ENCODE results near the gene CAPRIN1.

The CAPRIN1 gene

DNA sequence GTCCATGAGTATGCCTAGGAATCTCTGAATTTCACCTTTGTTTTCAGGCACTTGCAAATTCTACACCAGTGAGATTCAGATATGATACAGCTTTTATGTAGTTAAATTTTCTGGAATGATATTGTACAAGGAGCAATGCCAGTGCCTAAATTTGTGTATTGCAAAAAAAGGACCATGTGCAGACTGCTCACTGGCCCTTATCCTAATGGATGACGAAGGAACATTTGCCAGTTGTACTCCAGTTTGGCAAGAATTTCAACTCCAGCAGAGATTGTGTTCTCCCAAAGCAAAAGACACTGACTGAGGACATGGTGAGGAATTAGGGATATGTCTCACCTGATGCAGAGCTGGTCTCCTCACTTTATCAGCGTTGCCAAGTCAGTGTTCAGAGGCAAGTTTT is 62.5 kb downstream of the CAPRIN1 start:
- no peak for DNase-seq (ENCODE audit: low spot score)
- ATAC-seq (ENCODE audit: low read depth), result no peak
- Histone ChIP-seq H3K36me3 (ENCODE audit: low read depth) (peaks cover 100% of the 10 kb centered on the region), H3K4me1 (ENCODE audit: insufficient read depth, poor library complexity, severe bottlenecking) (no peaks in the 10 kb centered on the region), H3K9me3 (ENCODE audit: severe bottlenecking) (no peaks in the 10 kb centered on the region), H3K27me3 (ENCODE audit: insufficient read depth, poor library complexity, severe bottlenecking) (no peaks in the 10 kb centered on the region), H3K27ac (ENCODE audit: poor library complexity, severe bottlenecking) (no peak overlapping the region), H3K4me3 (ENCODE audit: severe bottlenecking) (no peak overlapping the region)
- TF ChIP-seq, protein P1, sequence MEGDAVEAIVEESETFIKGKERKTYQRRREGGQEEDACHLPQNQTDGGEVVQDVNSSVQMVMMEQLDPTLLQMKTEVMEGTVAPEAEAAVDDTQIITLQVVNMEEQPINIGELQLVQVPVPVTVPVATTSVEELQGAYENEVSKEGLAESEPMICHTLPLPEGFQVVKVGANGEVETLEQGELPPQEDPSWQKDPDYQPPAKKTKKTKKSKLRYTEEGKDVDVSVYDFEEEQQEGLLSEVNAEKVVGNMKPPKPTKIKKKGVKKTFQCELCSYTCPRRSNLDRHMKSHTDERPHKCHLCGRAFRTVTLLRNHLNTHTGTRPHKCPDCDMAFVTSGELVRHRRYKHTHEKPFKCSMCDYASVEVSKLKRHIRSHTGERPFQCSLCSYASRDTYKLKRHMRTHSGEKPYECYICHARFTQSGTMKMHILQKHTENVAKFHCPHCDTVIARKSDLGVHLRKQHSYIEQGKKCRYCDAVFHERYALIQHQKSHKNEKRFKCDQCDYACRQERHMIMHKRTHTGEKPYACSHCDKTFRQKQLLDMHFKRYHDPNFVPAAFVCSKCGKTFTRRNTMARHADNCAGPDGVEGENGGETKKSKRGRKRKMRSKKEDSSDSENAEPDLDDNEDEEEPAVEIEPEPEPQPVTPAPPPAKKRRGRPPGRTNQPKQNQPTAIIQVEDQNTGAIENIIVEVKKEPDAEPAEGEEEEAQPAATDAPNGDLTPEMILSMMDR (IDR thresholded peaks at IDR 0.05; ENCODE audit: poor library complexity, severe bottlenecking), result no peak

DNA sequence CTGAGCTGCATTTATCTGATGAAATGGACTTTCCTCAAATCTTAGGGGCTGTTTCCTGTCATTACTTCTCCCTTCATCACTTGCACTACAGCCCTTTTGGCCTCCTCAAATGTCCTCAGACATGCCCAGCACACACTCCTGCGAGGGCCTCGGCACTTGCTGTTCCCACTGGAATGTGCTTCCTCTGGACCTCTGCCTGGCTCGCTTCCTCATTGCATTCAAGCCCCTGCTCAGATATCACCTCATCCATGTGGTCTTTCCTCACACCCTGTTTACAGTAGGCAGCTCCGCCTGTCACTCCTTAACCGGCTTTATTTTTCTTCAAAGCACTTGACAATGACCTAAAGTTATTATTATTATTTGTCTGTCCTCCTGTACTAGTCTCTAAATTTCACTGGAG is 62.9 kb downstream of the CAPRIN1 start:
- DNase-seq (ENCODE audit: low spot score) (no peak), ATAC-seq (ENCODE audit: low read depth) (no peak)
- H3K27me3 ChIP-seq (ENCODE audit: insufficient read depth, poor library complexity, severe bottlenecking), result no peaks in the 10 kb centered on the region
- H3K4me1 ChIP-seq (ENCODE audit: insufficient read depth, poor library complexity, severe bottlenecking), result no peaks in the 10 kb centered on the region
- H3K9me3 ChIP-seq (ENCODE audit: severe bottlenecking), result no peaks in the 10 kb centered on the region
- TF ChIP-seq, protein P1 (IDR thresholded peaks at IDR 0.05; ENCODE audit: poor library complexity, severe bottlenecking), result no peak
- no peak overlapping the region for H3K27ac ChIP-seq (ENCODE audit: poor library complexity, severe bottlenecking)
- no peak overlapping the region for H3K4me3 ChIP-seq (ENCODE audit: severe bottlenecking)
- H3K36me3 ChIP-seq (ENCODE audit: low read depth), result peaks cover 100% of the 10 kb centered on the region

- DNase-seq (ENCODE audit: low spot score), result no peak
- H3K36me3 ChIP-seq (ENCODE audit: low read depth), result peaks cover 97% of the 10 kb centered on the region
Observed at GRCh38 chr11:34120651-34121050, 69.1 kb downstream of the CAPRIN1 start.

GRCh38 chr11:34124885-34125668 is 73.5 kb downstream of the CAPRIN1 start:
- DNase-seq (ENCODE audit: low spot score), result no peak
- Histone ChIP-seq H3K27ac (ENCODE audit: poor library complexity, severe bottlenecking) (no peak overlapping the region), H3K4me1 (ENCODE audit: insufficient read depth, poor library complexity, severe bottlenecking) (no peaks in the 10 kb centered on the region), H3K36me3 (ENCODE audit: low read depth) (peaks cover 94% of the 10 kb centered on the region), H3K27me3 (ENCODE audit: insufficient read depth, poor library complexity, severe bottlenecking) (no peaks in the 10 kb centered on the region), H3K4me3 (ENCODE audit: severe bottlenecking) (no peak overlapping the region), H3K9me3 (ENCODE audit: severe bottlenecking) (no peaks in the 10 kb centered on the region)
- ATAC-seq (ENCODE audit: low read depth), result no peak
- TF ChIP-seq, protein P1 (IDR thresholded peaks at IDR 0.05; ENCODE audit: poor library complexity, severe bottlenecking), result no peak

More at GRCh38 chr11:34120651-34121050, 69.1 kb downstream of the CAPRIN1 start:
- no peak overlapping the region for H3K4me3 ChIP-seq (ENCODE audit: severe bottlenecking)
- ATAC-seq (ENCODE audit: low read depth), result no peak
- TF ChIP-seq, protein P1 (IDR thresholded peaks at IDR 0.05; ENCODE audit: poor library complexity, severe bottlenecking), result no peak
- H3K9me3 ChIP-seq (ENCODE audit: severe bottlenecking), result no peaks in the 10 kb centered on the region
- H3K27ac ChIP-seq (ENCODE audit: poor library complexity, severe bottlenecking), result no peak overlapping the region
- no peaks in the 10 kb centered on the region for H3K4me1 ChIP-seq (ENCODE audit: insufficient read depth, poor library complexity, severe bottlenecking)
- no peaks in the 10 kb centered on the region for H3K27me3 ChIP-seq (ENCODE audit: insufficient read depth, poor library complexity, severe bottlenecking)

Measured in RWPE2 (cell line).